Spinal cord (tissue), 10 donors: Measurements from ENCODE around the gene PKN3. TPM values are rescaled to one million over a fixed set of nuclear protein-coding genes. Genes with fewer than 3 reads are reported as not detected.

ENCODE experiments used
- DNase-seq, 6 donors: peaks; one replicate each; pipeline versions ENCODE4 v3.0.0 to v3.0.0-alpha.2; 2013 to 2015; ENCODE audit warnings: low spot score in 6 of 6, low read depth in 4 of 6
- H3K27ac ChIP-seq: one replicate; pipeline ENCODE4 v1.5.1; 2013; ENCODE audit warnings: low read depth, low read length, control low read depth
- H3K27me3 ChIP-seq: one replicate; pipeline ENCODE4 v1.6.1; 2013; ENCODE audit warnings: low read length; ENCODE audit not compliant: control insufficient read depth, insufficient read depth
- H3K36me3 ChIP-seq: one replicate; pipeline ENCODE4 v1.6.1; 2013; ENCODE audit warnings: low read length; ENCODE audit not compliant: control insufficient read depth, insufficient read depth
- H3K4me1 ChIP-seq: one replicate; pipeline ENCODE4 v1.6.1; 2013; ENCODE audit warnings: low read length; ENCODE audit not compliant: control insufficient read depth, insufficient read depth
- H3K4me3 ChIP-seq: one replicate; pipeline ENCODE4 v1.5.1; 2013; ENCODE audit warnings: low read depth, low read length, control low read depth
- H3K9me3 ChIP-seq: one replicate; pipeline ENCODE4 v1.6.1; 2013; ENCODE audit warnings: low read length; ENCODE audit not compliant: control insufficient read depth, insufficient read depth
- WGBS: methylation state at CpG from one replicate; pipeline ENCODE4 v1.1.5; 2013; ENCODE audit warnings: missing lambda C conversion rate; ENCODE audit not compliant: insufficient coverage; 5-methylcytosine and 5-hydroxymethylcytosine counted together
- polyA plus RNA-seq, 2 donors: library from polyadenylated mRNA; unstranded; fragments of 120-200 nt; gene quantifications; one replicate each; pipeline ENCODE4 v1.2.1, GENCODE V29; 2013; ENCODE audit not compliant: insufficient read length in 2 of 2
- small RNA-seq: library from RNA; depleted of rRNA; stranded (forward); fragments of <200 nt; gene quantifications from one replicate; pipeline ENCODE3, GENCODE V24; 2014; ENCODE audit warnings: low replicate concordance
- total RNA-seq, 2 donors: library from RNA; depleted of rRNA in 1 of 2; stranded (reverse); fragments of 120-200 nt in 1 of 2; fragments of >200 nt in 1 of 2; gene quantifications; one replicate each; pipeline versions ENCODE4 v1.2.3 to v1.2.4, GENCODE V29; 2013 to 2014
- donor health status: healthy.

Gene PKN3
- total and polyA plus RNA-seq, 4 donors = 1.1 to 5.9 (median 5.5) TPM

DNA sequence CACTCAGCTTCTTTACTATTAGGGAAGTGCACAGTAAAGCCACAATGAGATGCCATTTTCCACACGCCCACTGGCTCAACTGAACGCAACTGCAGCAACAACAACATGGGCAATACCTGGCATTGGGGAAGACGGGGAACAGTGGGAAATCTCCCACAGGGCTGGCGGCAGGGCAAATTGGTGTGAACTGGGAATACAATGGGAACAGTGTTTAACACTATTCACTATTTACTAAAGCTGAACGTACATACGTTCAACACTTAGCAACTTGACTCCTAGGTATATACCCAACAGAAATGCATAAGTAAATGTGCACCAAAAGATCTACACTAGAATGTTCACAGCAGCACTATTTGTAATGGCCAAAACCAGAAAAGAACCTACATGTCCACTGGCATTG is 55.3 kb downstream of the PKN3 start:
- Histone ChIP-seq H3K4me3 (no peak overlapping the region), H3K4me1 (peaks cover 9% of the 10 kb centered on the region), H3K27ac (no peak overlapping the region), H3K9me3 (no peaks in the 10 kb centered on the region), H3K36me3 (peaks cover 32% of the 10 kb centered on the region), H3K27me3 (no peaks in the 10 kb centered on the region)
- no peak for DNase-seq
- 48% methylated on average over 4 of the region's 6 CpGs for WGBS

DNA sequence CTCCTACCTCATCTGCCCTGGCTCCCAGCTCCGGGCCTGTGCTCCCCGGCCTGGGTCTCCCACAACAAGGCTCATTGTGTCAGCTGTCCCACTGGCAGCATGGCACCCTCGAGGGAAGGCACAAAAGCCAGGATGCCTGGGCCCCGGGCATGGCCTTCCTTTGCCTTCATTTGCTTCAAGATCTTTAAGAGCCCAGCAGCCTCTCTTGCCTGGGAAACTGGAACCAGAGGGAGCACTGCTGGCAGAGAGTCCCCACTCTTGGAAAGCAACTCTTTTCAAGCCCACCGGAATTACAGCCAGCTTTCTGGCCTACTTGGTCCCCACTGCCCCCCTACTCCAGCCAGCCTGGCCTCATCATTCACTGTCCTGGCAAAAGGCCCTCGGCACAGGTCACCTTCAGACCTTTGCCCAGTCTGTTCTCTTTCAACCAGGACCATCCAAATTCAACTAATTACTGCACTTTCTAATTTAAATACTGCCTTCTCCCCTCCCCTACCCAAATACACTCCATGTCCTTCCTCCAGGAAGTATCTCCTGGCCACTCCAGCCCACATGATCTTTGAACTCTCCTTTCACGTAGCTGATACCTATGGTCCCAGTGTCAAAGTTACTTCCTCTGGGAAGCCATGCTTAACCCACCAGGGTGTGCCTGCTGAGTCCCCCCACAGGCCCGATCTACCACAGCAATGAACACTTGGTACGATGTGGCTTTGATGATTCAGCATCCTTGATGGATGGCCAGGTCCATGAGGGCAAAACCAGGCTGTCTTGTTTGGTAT is 60.6 kb downstream of the PKN3 start:
- no peak overlapping the region for H3K4me3 ChIP-seq
- no peaks in the 10 kb centered on the region for H3K9me3 ChIP-seq
- WGBS = 56% methylated on average over 9 of the region's 9 CpGs
- H3K36me3 ChIP-seq = peaks cover 26% of the 10 kb centered on the region
- H3K27ac ChIP-seq = peak overlapping the region; percentile 52
- peak in 1 of 6 donors; percentile 67 for DNase-seq
- no peaks in the 10 kb centered on the region for H3K27me3 ChIP-seq
- peaks cover 15% of the 10 kb centered on the region for H3K4me1 ChIP-seq

DNA sequence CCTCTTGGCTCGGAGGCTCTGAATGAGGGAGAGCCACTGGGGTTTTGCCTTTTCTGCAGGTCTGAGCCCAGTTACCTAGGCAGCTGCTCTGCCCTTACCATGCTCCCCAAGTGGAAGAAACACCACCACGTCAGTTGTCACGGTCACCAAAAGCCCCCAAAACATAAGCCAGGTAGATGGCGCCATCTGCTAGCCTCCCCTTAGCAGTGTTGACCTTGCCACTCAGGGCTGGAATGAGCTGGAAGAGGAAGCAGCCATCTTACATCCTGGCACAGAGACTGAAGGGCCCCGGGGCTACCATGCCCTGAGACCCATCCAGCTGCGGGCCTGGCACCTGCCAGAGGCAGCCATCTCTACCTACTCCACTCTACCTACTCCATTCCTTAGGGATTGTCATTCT is 62.1 kb downstream of the PKN3 start:
- Histone ChIP-seq H3K4me3 (no peak overlapping the region), H3K27ac (no peak overlapping the region), H3K4me1 (peaks cover 21% of the 10 kb centered on the region), H3K36me3 (peaks cover 33% of the 10 kb centered on the region), H3K9me3 (no peaks in the 10 kb centered on the region), H3K27me3 (no peaks in the 10 kb centered on the region)
- 82% methylated on average over 6 of the region's 6 CpGs for WGBS
- no peak for DNase-seq

DNA sequence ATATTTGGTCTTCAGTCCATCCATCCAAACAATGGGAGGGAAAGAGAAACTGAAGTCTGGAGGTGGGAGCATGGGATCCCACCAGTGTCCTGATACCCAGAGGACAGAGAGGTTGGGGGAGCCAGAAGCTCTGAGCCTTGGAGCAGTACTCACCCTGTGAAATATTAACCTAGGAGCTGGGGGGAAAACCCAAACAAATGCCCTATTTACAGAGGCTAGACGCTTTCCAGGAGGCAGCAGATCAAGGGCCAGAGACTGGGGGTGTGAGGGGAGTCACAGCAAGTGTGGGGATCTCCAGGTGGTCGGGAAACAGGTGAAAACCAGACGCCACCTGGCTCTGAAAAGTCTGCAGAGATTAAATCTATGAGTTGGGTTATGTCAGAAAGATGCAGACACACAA is 63.2 kb downstream of the PKN3 start:
- no peak for DNase-seq
- no peaks in the 10 kb centered on the region for H3K27me3 ChIP-seq
- no peak overlapping the region for H3K27ac ChIP-seq
- H3K9me3 ChIP-seq = no peaks in the 10 kb centered on the region
- H3K4me3 ChIP-seq = no peak overlapping the region
- peaks cover 35% of the 10 kb centered on the region for H3K36me3 ChIP-seq
- peaks cover 27% of the 10 kb centered on the region for H3K4me1 ChIP-seq
- 80% methylated on average over 3 of the region's 3 CpGs for WGBS

DNA sequence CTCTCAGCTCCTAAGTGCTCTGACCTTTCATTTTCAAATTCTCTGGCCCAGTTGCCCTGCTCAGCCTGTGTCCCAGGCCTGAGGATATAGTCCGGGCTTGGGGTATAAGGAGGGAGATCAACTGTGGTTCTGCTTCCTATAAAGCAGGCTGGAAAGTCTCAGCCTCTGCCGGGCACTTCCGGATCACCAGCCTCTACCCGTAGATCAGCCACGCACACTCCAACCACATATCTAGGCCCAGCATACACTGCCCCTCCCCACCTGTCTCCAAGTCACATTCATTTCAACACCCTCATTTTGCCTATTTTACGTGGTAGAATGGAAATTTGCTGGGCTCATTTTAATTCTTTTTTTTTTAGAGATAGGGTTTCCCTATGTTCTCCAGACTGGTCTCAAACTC is 66.3 kb downstream of the PKN3 start:
- WGBS = 90% methylated on average over 4 of the region's 6 CpGs
- Histone ChIP-seq H3K4me3 (no peak overlapping the region), H3K36me3 (peaks cover 31% of the 10 kb centered on the region), H3K9me3 (no peaks in the 10 kb centered on the region), H3K4me1 (peaks cover 28% of the 10 kb centered on the region), H3K27ac (no peak overlapping the region), H3K27me3 (no peaks in the 10 kb centered on the region)
- DNase-seq = no peak

Small RNA genes within 50 kb of the gene (small RNA-seq; reads per million reads assigned to genes)
- gene RF00017 (not detected), gene RN7SL560P (not detected)

Other genes with a start within 250 kb of the PKN3 start
- 10 to 100 TPM; 21.2 to 56.3 TPM for gene ODF2, start 246.5 kb upstream of the PKN3 start, total RNA-seq
- 10 to 100 TPM; 44.1 to 67.8 TPM for gene ODF2, start 246.5 kb upstream of the PKN3 start, polyA plus RNA-seq
- gene GLE1, start 197.8 kb upstream of the PKN3 start, total RNA-seq = 10 to 100 TPM; 14.8 to 27.8 TPM
- 10 to 100 TPM; 20.8 to 21.1 TPM for gene GLE1, start 197.8 kb upstream of the PKN3 start, polyA plus RNA-seq
- gene SPTAN1, start 149.9 kb upstream of the PKN3 start, total RNA-seq = 100 to 1,000 TPM; 523 to 740 TPM
- 1,000 to 10,000 TPM; 1,013 to 1,193 TPM for gene SPTAN1, start 149.9 kb upstream of the PKN3 start, polyA plus RNA-seq
- gene DYNC2I2, start 45.7 kb upstream of the PKN3 start, total RNA-seq = 10 to 100 TPM; 23.0 to 65.3 TPM
- gene DYNC2I2, start 45.7 kb upstream of the PKN3 start, polyA plus RNA-seq = 10 to 100 TPM; 62.9 to 63.1 TPM
- 100 to 1,000 TPM; 445 to 512 TPM for gene SET, start 13.3 kb upstream of the PKN3 start, total RNA-seq
- gene SET, start 13.3 kb upstream of the PKN3 start, polyA plus RNA-seq = 100 to 1,000 TPM; 398 to 461 TPM
- 10 to 100 TPM in 1 of 2 donors, 1 to 10 TPM in 1; 3.5 to 12.6 TPM for gene ZDHHC12, start 21.6 kb downstream of the PKN3 start, total RNA-seq
- 10 to 100 TPM; 11.2 to 15.0 TPM for gene ZDHHC12, start 21.6 kb downstream of the PKN3 start, polyA plus RNA-seq
- gene ZER1, start 69.4 kb downstream of the PKN3 start, total RNA-seq = 10 to 100 TPM; 23.1 to 34.1 TPM
- gene ZER1, start 69.4 kb downstream of the PKN3 start, polyA plus RNA-seq = 10 to 100 TPM; 51.5 to 55.3 TPM
- gene TBC1D13, start 84.8 kb downstream of the PKN3 start, total RNA-seq = 10 to 100 TPM; 11.4 to 13.9 TPM
- 10 to 100 TPM; 31.4 to 36.0 TPM for gene TBC1D13, start 84.8 kb downstream of the PKN3 start, polyA plus RNA-seq
- gene ENDOG, start 116.0 kb downstream of the PKN3 start, total RNA-seq = 10 to 100 TPM; 14.2 to 28.2 TPM
- gene ENDOG, start 116.0 kb downstream of the PKN3 start, polyA plus RNA-seq = 10 to 100 TPM; 35.5 to 36.9 TPM
- gene SPOUT1, start 127.3 kb downstream of the PKN3 start, total RNA-seq = 10 to 100 TPM; 12.2 to 27.7 TPM
- 10 to 100 TPM; 51.1 to 57.7 TPM for gene SPOUT1, start 127.3 kb downstream of the PKN3 start, polyA plus RNA-seq
- 10 to 100 TPM in 1 of 2 donors, 1 to 10 TPM in 1; 8.9 to 12.1 TPM for gene KYAT1, start 179.4 kb downstream of the PKN3 start, total RNA-seq
- 10 to 100 TPM; 14.5 to 20.5 TPM for gene KYAT1, start 179.4 kb downstream of the PKN3 start, polyA plus RNA-seq
- gene LRRC8A, start 179.6 kb downstream of the PKN3 start, total RNA-seq = 10 to 100 TPM; 28.5 to 31.8 TPM
- gene LRRC8A, start 179.6 kb downstream of the PKN3 start, polyA plus RNA-seq = 10 to 100 TPM; 53.9 to 57.4 TPM
- 10 to 100 TPM in 1 of 2 donors, 1 to 10 TPM in 1; 7.8 to 29.9 TPM for gene PHYHD1, start 218.5 kb downstream of the PKN3 start, total RNA-seq
- 10 to 100 TPM; 23.2 to 27.4 TPM for gene PHYHD1, start 218.5 kb downstream of the PKN3 start, polyA plus RNA-seq
- 10 to 100 TPM; 17.8 to 22.8 TPM for gene DOLK, start 245.1 kb downstream of the PKN3 start, total RNA-seq
- gene DOLK, start 245.1 kb downstream of the PKN3 start, polyA plus RNA-seq = 10 to 100 TPM; 20.1 to 22.0 TPM
- gene NUP188, start 245.2 kb downstream of the PKN3 start, total RNA-seq = 10 to 100 TPM; 30.3 to 31.4 TPM
- gene NUP188, start 245.2 kb downstream of the PKN3 start, polyA plus RNA-seq = 10 to 100 TPM; 33.7 to 43.6 TPM